GM11168 (cell line): ENCODE measurements around the gene CRYGD.

Experiments
- in situ Hi-C: fragments of 300-500 bp; cut with MboI; formaldehyde crosslinking; loops from one replicate; pipeline ENCODE4 v1.12.0; 2022; ENCODE audit warnings: low sequenced_read_pairs; ENCODE audit not compliant: unreplicated experiment

The CRYGD gene

GRCh38 chr2:208092093-208092832 is 32.1 kb downstream of the CRYGD start:
- in situ Hi-C loops: no loop called here

GRCh38 chr2:208090420-208090819 is 33.9 kb downstream of the CRYGD start:
- in situ Hi-C loops: no loop called here

DNA sequence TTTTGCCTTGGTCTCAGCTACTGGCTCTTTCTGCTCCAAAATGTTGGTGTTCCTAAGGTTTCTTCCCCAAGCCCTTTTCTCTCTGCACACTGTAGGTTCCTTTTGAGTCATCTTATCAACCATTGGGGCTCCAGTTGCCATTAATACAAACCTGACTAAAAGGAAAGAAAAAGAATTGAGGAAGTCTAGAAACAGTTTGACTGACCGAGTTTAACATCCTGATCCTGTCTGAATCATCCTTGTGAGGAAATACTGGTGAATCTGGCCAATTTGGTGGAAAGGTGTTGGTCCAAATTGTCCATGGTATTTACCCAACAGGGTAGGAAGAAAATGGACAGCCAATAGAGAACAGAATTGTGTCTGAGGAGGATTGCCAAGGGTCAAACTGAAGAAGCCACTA is 38.3 kb downstream of the CRYGD start:
- in situ Hi-C loops: no loop called here

DNA sequence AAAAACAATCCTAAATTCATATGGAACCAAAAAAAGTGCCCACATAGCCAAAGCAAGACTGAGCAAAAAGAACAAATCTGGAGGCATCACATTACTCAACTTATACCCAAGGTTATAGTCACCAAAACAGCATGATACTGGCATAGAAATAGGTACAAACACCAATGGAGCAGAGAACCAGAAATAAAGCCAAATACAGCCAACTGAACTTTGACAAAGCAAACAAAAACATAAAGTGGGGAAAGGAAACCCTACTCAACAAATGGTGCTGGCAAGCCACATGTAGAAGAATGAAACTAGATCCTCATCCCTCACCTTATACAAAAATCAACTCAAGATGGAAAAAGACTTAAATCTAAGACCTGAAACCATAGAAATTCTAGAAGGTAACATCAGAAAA is 40.5 kb downstream of the CRYGD start:
- in situ Hi-C loops: no loop called here

- in situ Hi-C loops: no loop called here
Observed at GRCh38 chr2:208077276-208077675, 47.0 kb downstream of the CRYGD start.

- in situ Hi-C loops: no loop called here
Observed at GRCh38 chr2:208074610-208075356, 49.5 kb downstream of the CRYGD start.

DNA sequence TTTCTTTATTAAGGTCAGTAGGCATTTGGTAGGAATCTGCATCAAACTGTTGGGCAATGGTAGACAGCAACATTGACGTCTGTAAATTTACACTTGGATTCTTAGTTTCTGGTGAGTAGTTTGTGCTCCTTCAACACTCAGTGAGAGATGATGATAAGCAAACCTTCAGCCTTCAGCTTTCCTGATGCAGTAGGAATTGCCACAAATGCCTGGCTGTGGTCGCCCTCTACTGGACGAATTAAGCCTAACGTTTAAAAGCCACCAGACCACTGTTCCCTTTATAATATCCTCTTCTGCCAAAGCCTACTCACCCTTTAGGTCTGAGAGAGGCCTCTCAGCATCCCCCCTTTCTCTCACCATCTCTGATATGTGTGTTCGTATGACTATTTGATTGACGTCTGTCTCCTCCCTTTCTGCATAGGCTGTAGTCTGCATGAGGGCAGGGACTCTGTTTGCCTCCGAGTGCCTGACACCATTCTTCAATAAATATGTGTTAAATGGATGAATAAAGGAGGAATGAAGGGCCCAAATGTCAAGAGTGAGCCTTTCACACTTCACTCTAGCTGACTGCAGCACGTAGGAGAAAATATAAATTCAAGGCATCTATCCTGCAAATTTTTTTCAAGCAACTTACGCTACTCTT is 52.0 kb downstream of the CRYGD start:
- in situ Hi-C loops: no loop called here
